Trophoblast cell (in vitro differentiated cells and primary cell): ENCODE data around the gene CCT4.
"Not testable (repeated sequence)": the region's sequence is repeated elsewhere in the genome, so short reads cannot be mapped to it uniquely, and the experiment has no call there.

Experiments used
- DNase-seq, 2 donors: peaks; one replicate each; pipeline ENCODE4 v3.0.0-alpha.2; 2016
- H2AFZ ChIP-seq: 2 replicates; pipeline ENCODE4 v1.6.1; 2013; ENCODE audit warnings: low read length, moderate library complexity, mild to moderate bottlenecking; ENCODE audit not compliant: insufficient read depth, poor library complexity
- H2AK5ac ChIP-seq: 2 replicates; pipeline ENCODE4 v1.6.1; 2013; ENCODE audit warnings: mild to moderate bottlenecking, low read length
- H2BK120ac ChIP-seq: 2 replicates; pipeline ENCODE4 v1.6.1; 2013; ENCODE audit warnings: low read length, mild to moderate bottlenecking, moderate library complexity; ENCODE audit not compliant: insufficient read depth, poor library complexity
- H2BK12ac ChIP-seq: 2 replicates; pipeline ENCODE4 v1.6.1; 2013; ENCODE audit warnings: mild to moderate bottlenecking, low read length, moderate library complexity
- H2BK5ac ChIP-seq: 2 replicates; pipeline ENCODE4 v1.6.1; 2013; ENCODE audit warnings: low read length, low read depth, moderate library complexity, mild to moderate bottlenecking; ENCODE audit not compliant: poor library complexity
- H3K14ac ChIP-seq: 2 replicates; pipeline ENCODE4 v1.6.1; 2013; ENCODE audit warnings: mild to moderate bottlenecking, low read length
- H3K18ac ChIP-seq: 2 replicates; pipeline ENCODE4 v1.6.1; 2013; ENCODE audit warnings: mild to moderate bottlenecking, low read length
- H3K23ac ChIP-seq: 2 replicates; pipeline ENCODE4 v1.6.1; 2013; ENCODE audit warnings: low read length
- H3K27ac ChIP-seq: 2 replicates; pipeline ENCODE4 v1.5.1; 2013; ENCODE audit warnings: low read depth, mild to moderate bottlenecking, inconsistent platforms, low read length, moderate library complexity
- H3K27me3 ChIP-seq: 2 replicates; pipeline ENCODE4 v1.6.1; 2013; ENCODE audit warnings: inconsistent platforms, mild to moderate bottlenecking, low read length, moderate library complexity; ENCODE audit not compliant: insufficient read depth
- H3K36me3 ChIP-seq, 2 experiments: 1 replicate in 1 of 2; 2 replicates in 1 of 2; pipeline ENCODE4 v1.6.1; 2013; ENCODE audit warnings: low read length in 2 of 2, mild to moderate bottlenecking in 2 of 2, moderate library complexity in 1 of 2; ENCODE audit not compliant: insufficient read depth in 2 of 2, control insufficient read depth in 1 of 2
- H3K4ac ChIP-seq: 2 replicates; pipeline ENCODE4 v1.6.1; 2013; ENCODE audit warnings: low read depth, mild to moderate bottlenecking, low read length, moderate library complexity
- H3K4me1 ChIP-seq, 2 experiments: 1 replicate in 1 of 2; 2 replicates in 1 of 2; pipeline ENCODE4 v1.6.1; 2013; ENCODE audit warnings: low read length in 2 of 2, mild to moderate bottlenecking in 2 of 2, moderate library complexity in 1 of 2; ENCODE audit not compliant: insufficient read depth in 2 of 2, control insufficient read depth in 1 of 2
- H3K4me2 ChIP-seq: 2 replicates; pipeline ENCODE4 v1.6.1; 2013; ENCODE audit warnings: inconsistent platforms, mild to moderate bottlenecking, low read length, moderate library complexity
- H3K4me3 ChIP-seq: 2 replicates; pipeline ENCODE4 v1.5.1; 2013; ENCODE audit warnings: mild to moderate bottlenecking, low read depth, low read length, inconsistent platforms
- H3K79me1 ChIP-seq: one replicate; pipeline ENCODE4 v1.6.1; 2013; ENCODE audit warnings: low read length
- H3K79me2 ChIP-seq: 2 replicates; pipeline ENCODE4 v1.6.1; 2013; ENCODE audit warnings: low read length, mild to moderate bottlenecking; ENCODE audit not compliant: control insufficient read depth, insufficient read depth, poor library complexity
- H3K9ac ChIP-seq: 2 replicates; pipeline ENCODE4 v1.6.1; 2013; ENCODE audit warnings: mild to moderate bottlenecking, low read length
- H3K9me3 ChIP-seq: 2 replicates; pipeline ENCODE4 v1.6.1; 2013; ENCODE audit warnings: low read depth, mild to moderate bottlenecking, control low read depth, inconsistent platforms, low read length; ENCODE audit not compliant: insufficient read depth
- H4K12ac ChIP-seq: 2 replicates; pipeline ENCODE4 v1.6.1; 2013; ENCODE audit warnings: low read depth, mild to moderate bottlenecking, low read length, moderate library complexity
- H4K8ac ChIP-seq: 2 replicates; pipeline ENCODE4 v1.6.1; 2013; ENCODE audit warnings: low read depth, mild to moderate bottlenecking, low read length, moderate library complexity
- H4K91ac ChIP-seq: one replicate; pipeline ENCODE4 v1.6.1; 2013; ENCODE audit warnings: low read depth, mild to moderate bottlenecking, low read length, moderate library complexity
- WGBS: extraction: QIAGEN DNeasy Blood & Tissue Kit; methylation state at CpG from one replicate; pipeline ENCODE4 v1.1.7; 2013; ENCODE audit warnings: missing lambda C conversion rate; ENCODE audit not compliant: insufficient read length, insufficient coverage; ENCODE audit errors: extremely low coverage; 5-methylcytosine and 5-hydroxymethylcytosine counted together

CCT4 gene

GRCh38 chr2:61878761-61879160 lies 9.7 kb downstream of the CCT4 start:
- Histone ChIP-seq H4K12ac (no peak overlapping the region), H3K23ac (no peak overlapping the region), H3K4me3 (no peak overlapping the region), H3K79me2 (no peaks in the 10 kb centered on the region), H4K8ac (no peak overlapping the region), H4K91ac (no peak overlapping the region), H3K9me3 (no peaks in the 10 kb centered on the region), H3K9ac (no peak overlapping the region), H3K36me3 (peaks cover 37 to 45% of the 10 kb centered on the region in 2 experiments), H3K27ac (no peak overlapping the region), H2BK12ac (no peak overlapping the region), H3K18ac (no peak overlapping the region), H3K4me2 (no peak overlapping the region), H2AK5ac (no peak overlapping the region), H2BK120ac (no peak overlapping the region), H2BK5ac (no peak overlapping the region), H3K14ac (no peak overlapping the region), H3K79me1 (no peaks in the 10 kb centered on the region), H2AFZ (no peak overlapping the region), H3K4me1 (no peaks in the 10 kb centered on the region), H3K4ac (no peak overlapping the region), H3K27me3 (no peaks in the 10 kb centered on the region)
- no peak for DNase-seq
- WGBS: no CpG with 5 or more reads among the region's 3 CpGs

DNA sequence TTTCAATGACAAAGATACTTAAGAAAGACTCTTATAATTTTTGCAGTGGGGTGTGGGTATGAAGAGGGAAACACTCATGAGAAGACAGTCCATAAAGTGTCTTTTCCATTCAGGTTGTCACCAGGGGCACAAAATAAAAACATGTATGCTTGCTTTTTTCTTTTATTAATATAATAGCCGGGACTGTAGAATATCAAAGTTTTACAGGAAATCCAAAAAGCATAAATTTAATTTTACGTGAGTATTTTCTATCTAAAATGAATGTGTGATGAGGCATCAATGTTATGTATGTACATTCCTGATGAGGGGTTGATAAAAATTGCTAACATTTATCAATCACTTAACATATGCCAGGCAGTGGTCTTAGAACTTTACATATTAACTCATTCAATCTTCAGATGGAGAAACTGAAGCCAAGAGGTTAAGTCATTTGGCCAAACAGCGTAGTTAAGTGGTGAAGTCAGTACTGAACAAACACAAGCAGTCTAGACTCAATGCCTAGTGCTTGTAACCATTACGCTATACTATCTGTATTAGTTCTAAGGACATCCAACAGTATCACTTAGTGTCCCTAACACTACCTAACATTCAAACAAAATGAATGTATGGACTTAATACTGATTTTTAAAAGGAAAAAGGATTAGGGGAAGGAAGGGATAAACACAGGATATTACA lies 10.7 kb downstream of the CCT4 start:
- no CpG with 5 or more reads among the region's 4 CpGs for WGBS
- no peak overlapping the region for H2AFZ ChIP-seq

GRCh38 chr2:61876400-61876799 lies 12.1 kb downstream of the CCT4 start:
- Histone ChIP-seq H3K4me3 (no peak overlapping the region), H3K9me3 (no peaks in the 10 kb centered on the region), H3K9ac (no peak overlapping the region), H3K4me1 (no peaks in the 10 kb centered on the region), H3K18ac (no peak overlapping the region), H3K79me1 (no peaks in the 10 kb centered on the region), H4K91ac (no peak overlapping the region), H3K4me2 (no peak overlapping the region), H3K27ac (no peak overlapping the region), H2BK5ac (no peak overlapping the region), H3K23ac (no peak overlapping the region), H4K8ac (no peak overlapping the region), H3K79me2 (no peaks in the 10 kb centered on the region), H3K36me3 (peaks cover 34 to 43% of the 10 kb centered on the region in 2 experiments), H4K12ac (no peak overlapping the region), H2BK120ac (no peak overlapping the region), H2AFZ (no peak overlapping the region), H2AK5ac (no peak overlapping the region), H3K27me3 (no peaks in the 10 kb centered on the region), H3K14ac (no peak overlapping the region), H3K4ac (no peak overlapping the region), H2BK12ac (no peak overlapping the region)
- WGBS: no CpG with 5 or more reads among the region's 1 CpG
- DNase-seq: no peak

More for the DNA sequence above, 10.7 kb downstream of the CCT4 start:
- no peaks in the 10 kb centered on the region for H3K9me3 ChIP-seq
- no peak overlapping the region for H2BK120ac ChIP-seq
- H3K9ac ChIP-seq: no peak overlapping the region
- no peak overlapping the region for H3K27ac ChIP-seq
- H3K4me2 ChIP-seq: no peak overlapping the region
- H3K36me3 ChIP-seq: peaks cover 37 to 42% of the 10 kb centered on the region in 2 experiments
- no peak overlapping the region for H3K18ac ChIP-seq
- H3K79me2 ChIP-seq: no peaks in the 10 kb centered on the region
- H4K12ac ChIP-seq: no peak overlapping the region
- no peak overlapping the region for H3K4me3 ChIP-seq
- H2BK5ac ChIP-seq: no peak overlapping the region
- no peak overlapping the region for H2AK5ac ChIP-seq
- no peak overlapping the region for H2BK12ac ChIP-seq
- no peak for DNase-seq
- H3K79me1 ChIP-seq: no peaks in the 10 kb centered on the region
- H3K14ac ChIP-seq: no peak overlapping the region
- H3K23ac ChIP-seq: no peak overlapping the region
- no peaks in the 10 kb centered on the region for H3K4me1 ChIP-seq
- H4K91ac ChIP-seq: no peak overlapping the region
- H4K8ac ChIP-seq: no peak overlapping the region
- no peak overlapping the region for H3K4ac ChIP-seq
- H3K27me3 ChIP-seq: no peaks in the 10 kb centered on the region

DNA sequence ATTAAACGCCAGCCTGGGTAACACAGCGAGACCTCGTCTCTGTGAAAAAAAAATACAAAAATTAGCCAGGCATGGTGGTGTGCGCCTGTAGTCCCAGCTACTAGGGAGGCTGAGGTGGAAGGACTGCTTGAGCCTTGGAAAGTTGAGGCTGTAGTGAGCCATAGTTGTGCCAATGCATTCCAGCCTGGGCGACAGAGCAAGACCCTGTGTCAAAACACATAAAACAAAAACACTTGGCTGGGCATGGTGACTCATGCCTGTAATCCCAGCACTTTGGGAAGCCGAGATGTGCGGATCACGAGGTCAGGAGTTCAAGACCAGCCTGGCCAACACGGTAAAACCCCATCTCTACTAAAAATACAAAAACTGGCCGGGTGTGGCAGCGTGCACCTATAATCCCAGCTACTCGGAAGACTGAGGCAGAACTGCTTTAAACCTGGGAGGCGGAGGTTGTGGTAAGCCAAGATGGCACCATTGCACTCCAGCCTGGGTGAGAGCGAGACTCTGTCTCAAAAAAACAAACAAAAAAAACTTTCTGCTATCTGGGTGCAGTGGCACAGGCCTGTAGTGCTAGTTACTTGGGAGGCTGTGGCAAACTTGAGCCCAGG lies 21.9 kb downstream of the CCT4 start:
- not testable (repeated sequence) for H3K18ac ChIP-seq, H3K9me3 ChIP-seq, H4K8ac ChIP-seq, H3K79me2 ChIP-seq, H3K79me1 ChIP-seq, H3K23ac ChIP-seq, H2BK5ac ChIP-seq, DNase-seq, H2BK120ac ChIP-seq, H3K27me3 ChIP-seq, H3K27ac ChIP-seq, H3K4me3 ChIP-seq, H2AK5ac ChIP-seq, H3K9ac ChIP-seq, H3K4me1 ChIP-seq, H3K4me2 ChIP-seq, H3K14ac ChIP-seq, H2AFZ ChIP-seq, H3K4ac ChIP-seq, H4K12ac ChIP-seq, H2BK12ac ChIP-seq, H4K91ac ChIP-seq
- WGBS: no CpG with 5 or more reads among the region's 14 CpGs
- H3K36me3 ChIP-seq: peaks cover 33 to 39% of the 10 kb centered on the region in 2 experiments
